WTC11 (cell line): ENCODE measurements around the gene PER3.

Source experiments
- ZNF317 ChIP-seq: sonication (generic); formaldehyde crosslinking; IDR thresholded peaks from 2 replicates; pipeline ENCODE4 v1.8.1; 2023; ENCODE audit warnings: low read depth, mild to moderate bottlenecking, moderate library complexity, missing genetic modification reagents, borderline replicate concordance
- TF ChIP-seq, protein P1 (sequence below): sonication (generic); formaldehyde crosslinking; IDR thresholded peaks from 2 replicates; pipeline ENCODE4 v1.8.1; 2022; ENCODE audit warnings: missing genetic modification reagents, borderline replicate concordance
- TF ChIP-seq, protein P2 (sequence below): sonication (generic); formaldehyde crosslinking; conservative IDR thresholded peaks from 2 replicates; pipeline ENCODE4 v1.8.1; 2022; ENCODE audit warnings: mild to moderate bottlenecking, missing genetic modification reagents
- TF ChIP-seq, protein P3 (sequence below): fragments of 200-600 bp; IDR thresholded peaks from 2 replicates; pipeline ENCODE4 v1.8.0; 2022; ENCODE audit warnings: antibody characterized with exemption

DNA sequence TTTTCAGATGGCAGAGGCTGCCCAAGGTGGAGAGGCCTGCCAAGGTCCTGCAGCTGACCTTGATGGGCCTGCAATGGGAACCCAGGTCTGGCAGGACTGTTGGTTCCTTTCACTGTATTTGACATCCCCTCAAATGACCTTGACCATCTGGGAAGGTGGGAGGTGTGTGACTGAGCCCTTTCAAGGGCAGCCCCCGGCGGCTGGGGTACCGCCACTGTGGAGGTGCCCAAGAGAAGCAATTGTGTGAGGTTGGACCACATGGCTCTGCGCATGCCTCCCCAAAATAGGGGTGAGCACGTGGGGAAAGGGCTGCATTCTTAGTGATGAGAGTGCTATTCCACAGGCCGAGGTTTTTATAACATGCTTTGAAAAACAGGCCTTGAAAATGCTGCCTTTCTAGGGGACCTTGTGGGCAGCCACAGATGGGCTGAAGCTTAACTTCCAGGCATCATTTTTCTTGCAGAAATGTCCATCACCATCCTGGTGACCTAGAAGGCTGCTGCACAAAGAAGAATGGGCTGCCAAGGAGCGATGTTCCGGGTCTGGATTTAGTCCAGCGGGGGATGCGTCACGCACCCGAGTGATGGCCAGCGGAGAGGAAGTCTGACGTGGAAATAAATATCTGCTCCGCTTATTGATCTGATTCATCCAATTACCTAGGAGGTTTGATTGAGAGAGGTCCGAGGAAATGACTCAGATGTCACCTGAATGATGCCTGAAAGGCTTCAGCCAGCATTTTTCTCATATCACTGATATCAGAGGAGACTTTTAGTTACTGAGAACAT, 85.2 kb downstream of the PER3 start:
- TF ChIP-seq, protein P1, sequence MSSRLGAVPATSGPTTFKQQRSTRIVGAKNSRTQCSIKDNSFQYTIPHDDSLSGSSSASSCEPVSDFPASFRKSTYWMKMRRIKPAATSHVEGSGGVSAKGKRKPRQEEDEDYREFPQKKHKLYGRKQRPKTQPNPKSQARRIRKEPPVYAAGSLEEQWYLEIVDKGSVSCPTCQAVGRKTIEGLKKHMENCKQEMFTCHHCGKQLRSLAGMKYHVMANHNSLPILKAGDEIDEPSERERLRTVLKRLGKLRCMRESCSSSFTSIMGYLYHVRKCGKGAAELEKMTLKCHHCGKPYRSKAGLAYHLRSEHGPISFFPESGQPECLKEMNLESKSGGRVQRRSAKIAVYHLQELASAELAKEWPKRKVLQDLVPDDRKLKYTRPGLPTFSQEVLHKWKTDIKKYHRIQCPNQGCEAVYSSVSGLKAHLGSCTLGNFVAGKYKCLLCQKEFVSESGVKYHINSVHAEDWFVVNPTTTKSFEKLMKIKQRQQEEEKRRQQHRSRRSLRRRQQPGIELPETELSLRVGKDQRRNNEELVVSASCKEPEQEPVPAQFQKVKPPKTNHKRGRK (CRISPR knock-in tag) = no peak
- TF ChIP-seq, protein P2, sequence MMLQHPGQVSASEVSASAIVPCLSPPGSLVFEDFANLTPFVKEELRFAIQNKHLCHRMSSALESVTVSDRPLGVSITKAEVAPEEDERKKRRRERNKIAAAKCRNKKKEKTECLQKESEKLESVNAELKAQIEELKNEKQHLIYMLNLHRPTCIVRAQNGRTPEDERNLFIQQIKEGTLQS (CRISPR knock-in tag) = no peak
- TF ChIP-seq, protein P3, sequence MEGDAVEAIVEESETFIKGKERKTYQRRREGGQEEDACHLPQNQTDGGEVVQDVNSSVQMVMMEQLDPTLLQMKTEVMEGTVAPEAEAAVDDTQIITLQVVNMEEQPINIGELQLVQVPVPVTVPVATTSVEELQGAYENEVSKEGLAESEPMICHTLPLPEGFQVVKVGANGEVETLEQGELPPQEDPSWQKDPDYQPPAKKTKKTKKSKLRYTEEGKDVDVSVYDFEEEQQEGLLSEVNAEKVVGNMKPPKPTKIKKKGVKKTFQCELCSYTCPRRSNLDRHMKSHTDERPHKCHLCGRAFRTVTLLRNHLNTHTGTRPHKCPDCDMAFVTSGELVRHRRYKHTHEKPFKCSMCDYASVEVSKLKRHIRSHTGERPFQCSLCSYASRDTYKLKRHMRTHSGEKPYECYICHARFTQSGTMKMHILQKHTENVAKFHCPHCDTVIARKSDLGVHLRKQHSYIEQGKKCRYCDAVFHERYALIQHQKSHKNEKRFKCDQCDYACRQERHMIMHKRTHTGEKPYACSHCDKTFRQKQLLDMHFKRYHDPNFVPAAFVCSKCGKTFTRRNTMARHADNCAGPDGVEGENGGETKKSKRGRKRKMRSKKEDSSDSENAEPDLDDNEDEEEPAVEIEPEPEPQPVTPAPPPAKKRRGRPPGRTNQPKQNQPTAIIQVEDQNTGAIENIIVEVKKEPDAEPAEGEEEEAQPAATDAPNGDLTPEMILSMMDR = no peak
- TF ChIP-seq ZNF317 = no peak
